RKO (cell line): ENCODE measurements around the gene ST8SIA6.
"Not testable (repeated sequence)": the region's sequence is repeated elsewhere in the genome, so short reads cannot be mapped to it uniquely, and the experiment has no call there.

Experiments used
- DNase-seq: peaks from one replicate; pipeline ENCODE4 v3.0.0-alpha.2; 2016; ENCODE audit warnings: low spot score

The ST8SIA6 gene

GRCh38 chr10:17457083-17457482 is 2.7 kb upstream of the ST8SIA6 start:
- DNase-seq = no peak

GRCh38 chr10:17456032-17456548 is 1.7 kb upstream of the ST8SIA6 start:
- no peak for DNase-seq

GRCh38 chr10:17455015-17455520 is 673 bp upstream of the ST8SIA6 start:
- DNase-seq = no peak

GRCh38 chr10:17453373-17454091 is 863 bp downstream of the ST8SIA6 start:
- no peak for DNase-seq

GRCh38 chr10:17453035-17453372 is 1.4 kb downstream of the ST8SIA6 start:
- DNase-seq = no peak

GRCh38 chr10:17452060-17452841 is 2.1 kb downstream of the ST8SIA6 start:
- DNase-seq = no peak

GRCh38 chr10:17450024-17450423 is 4.4 kb downstream of the ST8SIA6 start:
- no peak for DNase-seq

GRCh38 chr10:17445400-17445998 is 8.9 kb downstream of the ST8SIA6 start:
- DNase-seq = no peak

GRCh38 chr10:17444388-17444714 is 10.0 kb downstream of the ST8SIA6 start:
- DNase-seq = no peak

GRCh38 chr10:17443707-17444387 is 10.5 kb downstream of the ST8SIA6 start:
- no peak for DNase-seq

- no peak for DNase-seq
These were observed 15.8 kb downstream of the ST8SIA6 start for GRCh38 chr10:17438583-17438982.

- not testable (repeated sequence) for DNase-seq
These were observed 17.8 kb downstream of the ST8SIA6 start for GRCh38 chr10:17436578-17436977.

- no peak for DNase-seq
These were observed 18.4 kb downstream of the ST8SIA6 start for GRCh38 chr10:17435953-17436352.

GRCh38 chr10:17435187-17435586 is 19.2 kb downstream of the ST8SIA6 start:
- no peak for DNase-seq

GRCh38 chr10:17432723-17433122 is 21.7 kb downstream of the ST8SIA6 start:
- DNase-seq = peak; percentile 52

GRCh38 chr10:17431871-17432311 is 22.5 kb downstream of the ST8SIA6 start:
- peak; percentile 68 for DNase-seq

- DNase-seq = peak; percentile 81
These were observed 23.6 kb downstream of the ST8SIA6 start for GRCh38 chr10:17430647-17431355.

- no peak for DNase-seq
These were observed 24.9 kb downstream of the ST8SIA6 start for GRCh38 chr10:17429490-17429889.

- DNase-seq = no peak
These were observed 25.9 kb downstream of the ST8SIA6 start for GRCh38 chr10:17428351-17429097.

- DNase-seq = no peak
These were observed 26.6 kb downstream of the ST8SIA6 start for GRCh38 chr10:17427666-17428350.
